HG02870 (cell line): ENCODE data around the gene TMEFF2.
A peak's percentile ranks its signal among the peaks of the same experiment; 100 is the strongest.

Experiments
- ATAC-seq: cut with Tn5 transposase; IDR thresholded peaks from one replicate; pipeline ENCODE4 v1.9.1; 2021; ENCODE audit warnings: mild to moderate bottlenecking, moderate library complexity; ENCODE audit not compliant: unreplicated experiment

Gene TMEFF2

GRCh38 chr2:192070099-192070498 is 124.6 kb downstream of the TMEFF2 start:
- ATAC-seq, result no peak

GRCh38 chr2:192069417-192069816 is 125.3 kb downstream of the TMEFF2 start:
- no peak for ATAC-seq

GRCh38 chr2:192068966-192069365 is 125.8 kb downstream of the TMEFF2 start:
- ATAC-seq, result no peak

- ATAC-seq, result no peak
Observed at GRCh38 chr2:192067631-192068030, 127.1 kb downstream of the TMEFF2 start.

- no peak for ATAC-seq
Observed at GRCh38 chr2:192064459-192064858, 130.3 kb downstream of the TMEFF2 start.

- ATAC-seq, result no peak
Observed at GRCh38 chr2:192060161-192060560, 134.6 kb downstream of the TMEFF2 start.

GRCh38 chr2:192059266-192059665 is 135.5 kb downstream of the TMEFF2 start:
- ATAC-seq, result no peak

GRCh38 chr2:192053921-192054320 is 140.8 kb downstream of the TMEFF2 start:
- no peak for ATAC-seq

GRCh38 chr2:192051533-192051932 is 143.2 kb downstream of the TMEFF2 start:
- no peak for ATAC-seq

- no peak for ATAC-seq
Observed at GRCh38 chr2:192049362-192049761, 145.4 kb downstream of the TMEFF2 start.

- ATAC-seq, result no peak
Observed at GRCh38 chr2:192047315-192048107, 147.2 kb downstream of the TMEFF2 start.

- ATAC-seq, result no peak
Observed at GRCh38 chr2:192044496-192044895, 150.2 kb downstream of the TMEFF2 start.

- ATAC-seq, result no peak
Observed at GRCh38 chr2:192043216-192043870, 151.4 kb downstream of the TMEFF2 start.

- no peak for ATAC-seq
Observed at GRCh38 chr2:192042126-192042525, 152.6 kb downstream of the TMEFF2 start.

GRCh38 chr2:192038110-192038509 is 156.6 kb downstream of the TMEFF2 start:
- ATAC-seq, result no peak

- no peak for ATAC-seq
Observed at GRCh38 chr2:192035731-192036442, 158.8 kb downstream of the TMEFF2 start.

- ATAC-seq, result no peak
Observed at GRCh38 chr2:192030856-192031255, 163.9 kb downstream of the TMEFF2 start.

- ATAC-seq, result peak; percentile 77
Observed at GRCh38 chr2:192030289-192030688, 164.4 kb downstream of the TMEFF2 start.

GRCh38 chr2:192029089-192029488 is 165.6 kb downstream of the TMEFF2 start:
- peak; percentile 66 for ATAC-seq

GRCh38 chr2:192026825-192027120 is 168.0 kb downstream of the TMEFF2 start:
- ATAC-seq, result no peak

- no peak for ATAC-seq
Observed at GRCh38 chr2:192026059-192026824, 168.5 kb downstream of the TMEFF2 start.
